Epithelial cell of umbilical artery (primary cell): ENCODE results near the gene ZNF624. TPM values are rescaled to one million over a fixed set of nuclear protein-coding genes. Genes with fewer than 3 reads are reported as not detected.

Experiments used
- total RNA-seq: library from RNA; depleted of rRNA; stranded (reverse); fragments of >200 nt; gene quantifications from 2 replicates; pipeline ENCODE4 v1.2.3, GENCODE V29; 2014

Gene ZNF624
- total RNA-seq: 3.9 and 4.4 TPM in 2 replicates

DNA sequence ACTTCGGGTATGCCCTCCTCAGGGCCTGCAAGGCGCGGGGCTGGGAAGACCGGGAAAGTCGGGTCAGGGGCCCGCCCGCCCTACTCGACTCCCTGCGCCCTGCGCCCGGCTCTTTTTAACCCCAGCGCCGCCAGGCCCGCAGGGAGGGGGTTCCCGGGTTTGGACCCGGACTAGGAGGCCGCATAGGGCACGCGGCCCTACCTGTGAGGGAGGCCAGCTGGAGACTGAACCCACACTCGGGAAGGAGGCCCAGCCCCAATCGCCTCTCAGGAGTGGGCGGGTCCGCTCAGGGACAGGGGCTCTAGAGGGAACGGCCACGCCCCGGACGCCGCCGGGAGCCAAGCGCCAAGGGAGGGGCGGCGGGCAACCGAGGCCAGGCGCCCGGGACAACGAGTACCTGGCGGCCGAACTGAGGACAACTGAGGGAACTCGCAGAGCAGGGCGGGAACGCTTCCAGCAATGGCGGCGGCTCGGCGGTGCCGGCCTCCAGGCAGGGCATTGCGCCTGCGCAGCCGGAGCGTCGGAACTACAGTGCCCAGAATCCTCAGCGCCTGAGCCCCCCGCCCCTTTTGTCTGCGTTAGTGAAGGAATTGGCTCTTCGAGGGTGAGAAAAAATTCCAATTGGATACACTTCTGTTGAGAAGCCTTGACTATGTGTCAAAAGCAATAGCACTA is at the start of gene ZNF624:
TSS of gene ZNF624 (minus strand) at position 484 of the 675 bp plus-strand sequence.

DNA sequence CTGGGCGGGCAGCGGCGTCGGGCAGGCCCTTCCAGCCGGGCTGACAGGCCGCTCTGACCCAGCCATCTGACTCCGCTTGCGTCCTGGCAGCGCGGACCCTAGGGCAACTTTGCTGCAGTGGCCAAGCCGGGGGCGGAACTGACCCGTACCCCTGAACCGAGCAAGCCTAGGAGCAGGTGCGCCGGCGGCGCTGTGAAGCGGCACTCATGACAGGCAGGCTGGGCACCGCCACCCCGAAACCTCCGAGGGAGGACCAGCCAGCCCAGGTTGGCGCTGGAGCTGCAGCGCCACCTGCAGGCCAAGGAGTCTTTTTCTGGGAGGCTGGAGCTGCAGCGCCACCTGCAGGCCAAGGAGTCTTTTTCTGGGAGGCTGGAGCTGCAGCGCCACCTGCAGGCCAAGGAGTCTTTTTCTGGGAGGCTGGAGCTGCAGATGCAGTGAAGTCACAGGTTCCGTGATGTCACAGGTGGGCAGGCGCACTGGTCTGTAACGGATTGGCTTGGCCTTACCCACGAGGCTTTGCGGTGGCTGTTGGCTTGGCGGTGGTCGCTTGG is 36.2 kb upstream of the ZNF624 start, which contains the start of gene CCDC144A:
TSS of gene CCDC144A (plus strand) at position 511 of the 551 bp plus-strand sequence. CDS start 160 bp downstream, outside the sequence.

Other genes starting within 250 kb of the ZNF624 start
- 9.1 and 15.2 TPM in 2 replicates for gene TRPV2, start 238.3 kb downstream of the ZNF624 start, total RNA-seq
- gene LRRC75A, start 161.7 kb downstream of the ZNF624 start, total RNA-seq: 1.6 and 3.8 TPM in 2 replicates
- gene ZNF287, start 84.6 kb downstream of the ZNF624 start, total RNA-seq: 3.2 and 7.8 TPM in 2 replicates
- 4.3 and 5.5 TPM in 2 replicates for gene CCDC144A, start 36.4 kb upstream of the ZNF624 start, total RNA-seq